OCI-LY7 (cell line): ENCODE measurements around the gene ALG14. TPM values are rescaled to one million over a fixed set of nuclear protein-coding genes. Genes with fewer than 3 reads are reported as not detected.

Experiments used
- BruUV-seq: library from RNA; stranded (reverse); fragments of 400-500 nt; replicated peaks from 2 replicates; lab custom pipeline; 2021; lab: Mats Ljungman, UMichigan
- CTCF ChIA-PET: fragments of 300-600 bp; sonication (Branson Sonifier 250); formaldehyde crosslinking; loops from one replicate; lab custom pipeline; 2022; ENCODE audit warnings: antibody characterized with exemption; ENCODE audit not compliant: unreplicated experiment; lab: Charles Lee
- POLR2A ChIA-PET: fragments of 300-600 bp; sonication (Branson Sonifier 250); formaldehyde crosslinking; loops from one replicate; lab custom pipeline; 2022; ENCODE audit warnings: antibody characterized with exemption; lab: Charles Lee
- DNase-seq: peaks from one replicate; pipeline ENCODE4 v3.0.0-alpha.2; 2015; ENCODE audit warnings: low spot score
- H2AFZ ChIP-seq: fragments of 200-600 bp; sonication (generic), shearing (Covaris generic); 2 replicates; pipeline ENCODE4 v1.6.1; 2014; ENCODE audit warnings: mild to moderate bottlenecking, antibody characterized with exemption, low read length, moderate library complexity
- H3K27ac ChIP-seq: fragments of 200-600 bp; sonication (generic); 2 replicates; pipeline ENCODE4 v1.5.1; 2014; ENCODE audit warnings: mixed run types, low read depth, mild to moderate bottlenecking, moderate library complexity, low read length, inconsistent platforms; ENCODE audit not compliant: poor library complexity, severe bottlenecking
- H3K36me3 ChIP-seq: fragments of 200-600 bp; sonication (generic); 2 replicates; pipeline ENCODE4 v1.6.1; 2014; ENCODE audit warnings: mild to moderate bottlenecking, antibody characterized with exemption, low read length, moderate library complexity, mixed read lengths; ENCODE audit not compliant: insufficient read depth
- H3K4me1 ChIP-seq: fragments of 200-600 bp; sonication (generic); 2 replicates; pipeline ENCODE4 v1.5.1; 2014; ENCODE audit warnings: mild to moderate bottlenecking, low read length; ENCODE audit not compliant: insufficient read depth, poor library complexity, severe bottlenecking
- H3K4me2 ChIP-seq: fragments of 200-600 bp; sonication (generic); 2 replicates; pipeline ENCODE4 v1.6.1; 2014; ENCODE audit warnings: mild to moderate bottlenecking, low read length
- H3K4me3 ChIP-seq: fragments of 200-600 bp; sonication (generic); 2 replicates; pipeline ENCODE4 v1.5.1; 2014; ENCODE audit warnings: mild to moderate bottlenecking, low read depth, low read length; ENCODE audit not compliant: poor library complexity, severe bottlenecking
- H3K79me2 ChIP-seq: fragments of 200-600 bp; sonication (generic); 2 replicates; pipeline ENCODE4 v1.6.1; 2016; ENCODE audit warnings: low read depth, mild to moderate bottlenecking, low read length, moderate library complexity, mixed read lengths; ENCODE audit not compliant: insufficient read depth
- H3K9me2 ChIP-seq: fragments of 200-600 bp; sonication (generic); 2 replicates; pipeline ENCODE4 v1.6.1; 2016; ENCODE audit warnings: mild to moderate bottlenecking, low read length, mixed read lengths; ENCODE audit not compliant: insufficient read depth
- H3K9me3 ChIP-seq: fragments of 200-600 bp; sonication (generic); 2 replicates; pipeline ENCODE4 v1.6.1; 2014; ENCODE audit warnings: mild to moderate bottlenecking, mixed run types, low read length, mixed read lengths
- H4K20me1 ChIP-seq: fragments of 200-600 bp; sonication (generic); 2 replicates; pipeline ENCODE4 v1.6.1; 2014; ENCODE audit warnings: mild to moderate bottlenecking, antibody characterized with exemption, low read length, moderate library complexity, mixed read lengths; ENCODE audit not compliant: insufficient read depth
- EZH2phosphoT487 ChIP-seq: fragments of 200-600 bp; sonication (generic); IDR thresholded peaks from 2 replicates; pipeline ENCODE4 v1.6.1; 2018; ENCODE audit warnings: low read depth, borderline replicate concordance, mild to moderate bottlenecking, mixed run types, antibody characterized with exemption, low read length, moderate library complexity, mixed read lengths
- intact Hi-C: fragments of 100-400 bp; cut with micrococcal nuclease; formaldehyde crosslinking; loops from one replicate; pipeline ENCODE4 v1.10.0; 2022; ENCODE audit not compliant: unreplicated experiment
- total RNA-seq, 2 experiments: library from RNA; depleted of rRNA in 1 of 2; stranded (reverse); fragments of >200 nt in 1 of 2; shearing (Covaris generic) in 1 of 2; gene quantifications; 2 replicates each; pipeline ENCODE4 v1.2.3, GENCODE V29; 2014 to 2022
- TF ChIP-seq, protein P1 (sequence below): fragments of 200-600 bp; sonication (generic); conservative IDR thresholded peaks from 2 replicates; pipeline ENCODE4 v1.5.1; 2014; ENCODE audit warnings: mild to moderate bottlenecking, antibody characterized with exemption, low read length, moderate library complexity, mixed read lengths

ALG14 gene
- total RNA-seq, 2 experiments from 2014 or later, result 1.6 to 8.3 TPM

DNA sequence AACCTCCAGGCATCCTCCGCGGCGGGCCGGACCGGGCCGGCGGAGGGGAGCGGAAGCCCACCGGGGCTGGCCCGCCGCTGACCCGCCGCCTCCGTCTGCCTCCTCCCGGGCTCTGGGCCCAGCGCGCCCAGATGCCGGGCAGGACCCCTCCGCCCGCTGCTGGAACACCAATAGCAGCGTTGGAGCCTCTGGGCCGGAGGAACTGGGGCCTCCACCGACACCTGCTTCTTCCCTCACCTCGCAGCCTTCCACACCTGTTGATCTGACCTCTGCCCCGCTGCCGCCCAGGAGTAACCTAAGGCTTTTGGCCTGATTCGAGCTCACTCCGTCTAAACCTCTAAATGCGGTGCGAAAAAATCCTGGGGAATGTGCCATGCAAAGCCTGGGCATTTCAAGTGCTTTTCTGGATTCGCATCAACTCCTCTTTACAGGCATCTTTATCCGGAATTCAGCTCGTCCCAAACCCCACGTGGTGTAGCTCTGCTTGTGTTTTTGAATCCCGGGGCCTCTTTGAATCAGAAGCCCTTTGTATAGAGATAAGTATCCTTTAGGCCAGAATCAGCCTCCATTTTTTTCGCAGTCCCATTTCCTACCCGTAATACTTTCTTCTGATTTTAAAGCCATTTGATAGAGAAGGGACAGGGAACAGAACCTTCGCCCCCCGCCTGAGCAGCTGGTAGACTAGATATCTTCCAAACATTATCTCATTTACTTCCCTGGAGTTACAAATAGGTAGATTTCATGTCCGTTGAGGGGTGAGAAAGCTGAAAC is 145.2 kb downstream of the ALG14 start:
- H3K79me2 ChIP-seq, result no peaks in the 10 kb centered on the region
- no peaks in the 10 kb centered on the region for H3K9me3 ChIP-seq
- DNase-seq, result no peak
- BruUV-seq, result no TSS peak
- intact Hi-C loops, result no loop called here
- POLR2A ChIA-PET, result interaction anchor here (0.6 kb wide), 1 partner anchor 18 kb away, joined by 3 read pairs; no protein-coding TSS in a partner anchor
- no peaks in the 10 kb centered on the region for H3K36me3 ChIP-seq
- H3K4me3 ChIP-seq, result no peak overlapping the region
- H2AFZ ChIP-seq, result no peak overlapping the region
- H3K27ac ChIP-seq, result no peak overlapping the region
- H3K4me1 ChIP-seq, result no peaks in the 10 kb centered on the region
- H3K4me2 ChIP-seq, result no peak overlapping the region
- CTCF ChIA-PET, result no interaction called here
- no peaks in the 10 kb centered on the region for H3K9me2 ChIP-seq
- TF ChIP-seq, protein P1, sequence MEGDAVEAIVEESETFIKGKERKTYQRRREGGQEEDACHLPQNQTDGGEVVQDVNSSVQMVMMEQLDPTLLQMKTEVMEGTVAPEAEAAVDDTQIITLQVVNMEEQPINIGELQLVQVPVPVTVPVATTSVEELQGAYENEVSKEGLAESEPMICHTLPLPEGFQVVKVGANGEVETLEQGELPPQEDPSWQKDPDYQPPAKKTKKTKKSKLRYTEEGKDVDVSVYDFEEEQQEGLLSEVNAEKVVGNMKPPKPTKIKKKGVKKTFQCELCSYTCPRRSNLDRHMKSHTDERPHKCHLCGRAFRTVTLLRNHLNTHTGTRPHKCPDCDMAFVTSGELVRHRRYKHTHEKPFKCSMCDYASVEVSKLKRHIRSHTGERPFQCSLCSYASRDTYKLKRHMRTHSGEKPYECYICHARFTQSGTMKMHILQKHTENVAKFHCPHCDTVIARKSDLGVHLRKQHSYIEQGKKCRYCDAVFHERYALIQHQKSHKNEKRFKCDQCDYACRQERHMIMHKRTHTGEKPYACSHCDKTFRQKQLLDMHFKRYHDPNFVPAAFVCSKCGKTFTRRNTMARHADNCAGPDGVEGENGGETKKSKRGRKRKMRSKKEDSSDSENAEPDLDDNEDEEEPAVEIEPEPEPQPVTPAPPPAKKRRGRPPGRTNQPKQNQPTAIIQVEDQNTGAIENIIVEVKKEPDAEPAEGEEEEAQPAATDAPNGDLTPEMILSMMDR, result no peak
- H4K20me1 ChIP-seq, result no peaks in the 10 kb centered on the region

DNA sequence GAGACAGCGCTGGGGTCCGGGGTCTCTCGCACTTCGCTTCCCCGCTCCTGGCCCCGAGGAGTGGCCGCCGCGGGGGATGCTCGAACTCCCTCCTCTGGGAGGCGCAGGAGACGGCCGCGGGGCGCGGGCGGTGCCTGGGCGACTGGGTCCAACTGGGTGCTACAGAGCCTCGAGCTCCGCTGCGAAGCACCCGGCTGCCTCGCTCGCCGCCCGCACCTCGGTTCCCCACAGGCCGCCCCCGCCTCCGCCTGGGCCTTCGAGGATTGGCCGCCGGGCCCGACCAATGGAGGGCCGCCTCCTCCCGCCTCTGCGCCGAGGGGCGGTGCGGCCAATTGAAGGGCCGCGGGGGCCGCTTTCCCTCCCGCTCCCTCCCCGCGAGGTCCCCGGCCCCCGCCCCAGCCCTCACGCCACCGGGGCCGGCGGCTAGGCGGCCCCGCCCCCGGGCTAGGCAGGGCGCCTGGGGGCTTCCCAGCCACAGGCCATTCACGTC is 145.8 kb downstream of the ALG14 start, which contains the start of gene CNN3:
CNN3 (minus strand) TSS at position 196 of the 490 bp plus-strand sequence. CDS start 216 bp downstream, outside the sequence.
- H3K79me2 ChIP-seq, result no peaks in the 10 kb centered on the region
- ChIA-PET POLR2A (no interaction called here), CTCF (no interaction called here)
- DNase-seq, result no peak
- H2AFZ ChIP-seq, result no peak within 1 kb of the TSS
- H3K27ac ChIP-seq, result no peak within 1 kb of the TSS
- H3K36me3 ChIP-seq, result no peaks in the 10 kb centered on the region
- no peaks in the 10 kb centered on the region for H3K4me1 ChIP-seq
- H3K9me2 ChIP-seq, result no peaks in the 10 kb centered on the region
- TF ChIP-seq, protein P1, result no peak
- no peak within 1 kb of the TSS for H3K4me2 ChIP-seq
- H4K20me1 ChIP-seq, result no peaks in the 10 kb centered on the region
- H3K9me3 ChIP-seq, result no peaks in the 10 kb centered on the region
- intact Hi-C loops, result no loop called here
- BruUV-seq, result no TSS peak
- H3K4me3 ChIP-seq, result no peak within 1 kb of the TSS

DNA sequence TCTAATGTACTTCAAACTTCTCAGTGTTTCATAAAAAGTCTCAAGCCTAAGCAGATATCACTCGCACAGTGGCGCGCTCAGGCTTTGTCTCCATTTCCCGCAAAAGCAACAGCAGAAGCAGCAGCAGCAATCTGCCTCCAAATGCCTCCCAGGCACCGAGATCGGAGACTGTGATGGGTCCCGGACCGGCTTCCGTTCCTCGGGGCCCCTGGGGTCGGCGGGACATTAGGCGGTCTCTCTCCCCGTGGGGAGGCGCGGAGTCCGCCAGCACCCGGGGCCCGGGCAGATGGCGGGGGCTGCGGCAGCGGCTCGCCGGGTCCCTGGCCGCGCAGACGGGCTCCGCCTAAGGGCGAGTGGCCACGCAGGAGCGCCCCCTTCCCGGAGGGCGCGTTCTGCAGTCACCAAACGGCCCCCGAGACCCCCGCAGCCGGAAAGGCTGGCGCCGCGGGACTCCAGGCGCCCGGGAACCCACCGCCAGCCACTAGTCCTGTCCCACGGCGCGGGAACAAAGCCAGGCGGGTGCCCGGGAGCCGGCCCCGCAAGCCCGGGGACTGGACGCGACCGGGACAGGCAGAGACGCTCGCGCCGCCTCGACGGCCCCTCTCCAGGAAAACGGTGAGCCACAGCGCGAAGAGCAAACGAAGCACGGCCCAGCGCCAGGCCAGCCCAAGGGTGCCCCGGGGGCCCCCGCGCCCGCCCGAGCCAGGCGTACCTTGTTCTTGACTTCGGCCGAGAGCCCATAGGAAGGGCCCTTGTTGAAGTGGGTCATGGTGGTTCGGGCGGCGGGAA is 146.4 kb downstream of the ALG14 start:
- Histone ChIP-seq H3K9me2 (no peaks in the 10 kb centered on the region), H3K4me3 (no peak overlapping the region), H3K9me3 (no peaks in the 10 kb centered on the region), H3K4me2 (no peak overlapping the region), H4K20me1 (no peaks in the 10 kb centered on the region), H3K79me2 (no peaks in the 10 kb centered on the region), H3K4me1 (no peaks in the 10 kb centered on the region), H3K27ac (no peak overlapping the region), H3K36me3 (no peaks in the 10 kb centered on the region), H2AFZ (no peak overlapping the region)
- BruUV-seq, result no TSS peak
- intact Hi-C loops, result no loop called here
- CTCF ChIA-PET, result no interaction called here
- no peak for TF ChIP-seq EZH2phosphoT487
- TF ChIP-seq, protein P1, result no peak
- POLR2A ChIA-PET, result no interaction called here
- DNase-seq, result no peak
